Measurements from ENCODE around the gene PKM.

PKM gene

DNA sequence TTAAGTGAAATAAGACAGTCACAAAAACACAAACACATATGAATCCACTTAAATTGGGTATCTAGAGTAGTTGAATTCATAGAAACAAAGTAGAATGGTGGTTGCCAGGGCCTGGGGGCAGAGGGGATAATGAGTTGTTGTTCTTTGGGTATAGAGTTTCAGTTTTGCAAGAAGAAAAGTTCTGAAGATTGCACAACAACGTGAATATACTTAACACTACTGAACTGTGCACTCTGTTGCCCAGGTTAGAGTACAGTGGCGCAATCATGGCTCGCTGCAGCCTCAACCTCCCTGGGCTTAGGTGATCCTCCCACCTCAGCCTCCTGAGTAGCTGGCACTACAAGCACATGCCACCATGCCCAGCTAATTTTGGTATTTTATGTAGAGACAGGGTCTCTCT, 48.3 kb downstream of the PKM start:
- Histone ChIP-seq H3K27me3 (ENCODE audit: insufficient read depth, low read length) (peaks cover 25% of the 10 kb centered on the region), H3K9me3 (ENCODE audit: insufficient read depth, low read depth, low read length) (no peaks in the 10 kb centered on the region), H3K4me1 (ENCODE audit: insufficient read depth, low read length) (no peaks in the 10 kb centered on the region), H3K9ac (ENCODE audit: low read depth, low read length) (no peak overlapping the region), H3K36me3 (ENCODE audit: insufficient read depth, low read depth, low read length) (no peaks in the 10 kb centered on the region), H3K4me3 (ENCODE audit: low read length) (no peak overlapping the region), H3K27ac (ENCODE audit: low read length) (no peak overlapping the region)

DNA sequence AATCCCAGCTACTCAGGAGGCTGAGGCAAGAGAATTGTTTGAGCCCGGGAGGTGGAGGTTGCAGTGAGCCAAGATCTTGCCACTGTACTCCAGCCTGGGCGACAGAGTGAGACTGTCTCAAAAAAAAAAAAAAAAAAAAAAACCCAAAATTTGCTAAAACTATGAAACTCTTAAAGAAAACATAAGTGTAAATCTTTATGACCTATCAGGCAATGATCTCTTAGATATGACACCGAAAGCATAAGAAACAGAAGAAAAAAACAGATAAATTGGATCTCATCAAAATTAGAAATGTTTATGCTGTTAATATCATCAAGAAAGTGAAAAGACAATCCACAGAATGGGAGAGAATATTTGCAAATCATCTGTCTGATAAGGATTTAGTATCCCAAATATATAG, 48.7 kb downstream of the PKM start:
- no peaks in the 10 kb centered on the region for H3K36me3 ChIP-seq (ENCODE audit: insufficient read depth, low read depth, low read length)
- H3K9me3 ChIP-seq (ENCODE audit: insufficient read depth, low read depth, low read length): no peaks in the 10 kb centered on the region
- no peak overlapping the region for H3K4me3 ChIP-seq (ENCODE audit: low read length)
- H3K27ac ChIP-seq (ENCODE audit: low read length): no peak overlapping the region
- peaks cover 25% of the 10 kb centered on the region for H3K27me3 ChIP-seq (ENCODE audit: insufficient read depth, low read length)
- H3K9ac ChIP-seq (ENCODE audit: low read depth, low read length): no peak overlapping the region
- H3K4me1 ChIP-seq (ENCODE audit: insufficient read depth, low read length): no peaks in the 10 kb centered on the region

DNA sequence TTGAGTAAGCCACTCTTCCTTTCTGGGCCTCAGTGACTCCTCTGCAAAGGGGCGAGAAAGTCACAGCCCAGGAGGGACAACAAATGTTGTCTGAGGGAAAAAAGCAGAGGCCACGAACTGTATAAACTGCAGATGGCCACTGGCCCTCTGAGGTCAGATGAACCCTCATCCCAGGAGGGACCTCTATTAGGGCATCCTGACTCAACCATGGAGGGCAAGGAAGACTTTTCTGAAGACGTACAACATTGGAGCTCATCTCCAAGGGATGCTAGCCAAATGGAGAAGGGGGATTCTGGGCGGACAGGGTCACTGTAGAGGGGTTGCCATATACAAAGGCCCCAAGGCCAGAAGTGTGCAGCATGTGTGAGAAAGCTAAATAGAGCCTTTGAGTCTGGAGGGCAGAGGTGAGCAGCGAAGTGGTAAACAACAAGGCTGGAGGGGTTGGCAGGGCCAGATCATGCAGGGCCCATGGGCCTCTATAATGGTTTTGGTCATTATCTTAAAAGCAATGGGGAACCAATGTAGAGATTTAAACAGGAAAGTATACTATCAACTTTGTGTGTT, 50.1 kb downstream of the PKM start:
- no peak overlapping the region for H3K27ac ChIP-seq (ENCODE audit: low read length)
- H3K27me3 ChIP-seq (ENCODE audit: insufficient read depth, low read length): peaks cover 25% of the 10 kb centered on the region
- no peak overlapping the region for H3K9ac ChIP-seq (ENCODE audit: low read depth, low read length)
- H3K4me3 ChIP-seq (ENCODE audit: low read length): no peak overlapping the region
- H3K9me3 ChIP-seq (ENCODE audit: insufficient read depth, low read depth, low read length): no peaks in the 10 kb centered on the region
- H3K4me1 ChIP-seq (ENCODE audit: insufficient read depth, low read length): no peaks in the 10 kb centered on the region
- no peaks in the 10 kb centered on the region for H3K36me3 ChIP-seq (ENCODE audit: insufficient read depth, low read depth, low read length)

DNA sequence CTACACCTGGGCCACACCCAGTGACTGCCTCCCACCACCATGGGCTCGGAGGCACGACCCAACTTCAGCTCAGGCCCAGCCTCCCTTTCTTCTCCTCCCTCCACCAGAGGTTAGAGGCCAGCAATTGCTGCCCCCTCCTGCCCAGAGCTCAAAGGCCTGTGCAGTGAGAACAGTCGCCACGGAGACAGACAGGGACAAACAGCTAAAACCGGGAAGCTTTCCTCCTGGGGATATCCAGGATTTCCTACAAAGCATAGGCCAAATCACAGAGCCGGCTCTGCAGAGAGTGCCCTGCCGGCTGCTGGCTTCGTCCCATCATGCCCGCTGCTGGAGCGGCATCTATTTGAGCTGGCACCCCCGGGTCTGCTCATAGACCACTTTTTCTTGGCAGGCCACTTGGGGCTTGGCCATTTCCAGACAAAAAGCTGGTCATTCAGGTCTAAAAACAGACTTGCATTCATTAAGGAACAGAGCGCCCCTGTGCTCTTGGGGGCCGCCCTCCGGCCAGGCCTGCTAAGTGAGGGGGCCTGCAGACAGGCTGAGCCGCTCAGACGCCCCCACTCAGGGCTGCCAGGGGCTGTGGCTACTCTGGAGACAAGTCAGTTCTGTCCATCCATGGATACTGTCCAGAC, 50.9 kb downstream of the PKM start:
- H3K9ac ChIP-seq (ENCODE audit: low read depth, low read length): no peak overlapping the region
- H3K27ac ChIP-seq (ENCODE audit: low read length): no peak overlapping the region
- peaks cover 20% of the 10 kb centered on the region for H3K27me3 ChIP-seq (ENCODE audit: insufficient read depth, low read length)
- H3K4me3 ChIP-seq (ENCODE audit: low read length): no peak overlapping the region
- H3K4me1 ChIP-seq (ENCODE audit: insufficient read depth, low read length): no peaks in the 10 kb centered on the region
- no peaks in the 10 kb centered on the region for H3K9me3 ChIP-seq (ENCODE audit: insufficient read depth, low read depth, low read length)
- no peaks in the 10 kb centered on the region for H3K36me3 ChIP-seq (ENCODE audit: insufficient read depth, low read depth, low read length)

DNA sequence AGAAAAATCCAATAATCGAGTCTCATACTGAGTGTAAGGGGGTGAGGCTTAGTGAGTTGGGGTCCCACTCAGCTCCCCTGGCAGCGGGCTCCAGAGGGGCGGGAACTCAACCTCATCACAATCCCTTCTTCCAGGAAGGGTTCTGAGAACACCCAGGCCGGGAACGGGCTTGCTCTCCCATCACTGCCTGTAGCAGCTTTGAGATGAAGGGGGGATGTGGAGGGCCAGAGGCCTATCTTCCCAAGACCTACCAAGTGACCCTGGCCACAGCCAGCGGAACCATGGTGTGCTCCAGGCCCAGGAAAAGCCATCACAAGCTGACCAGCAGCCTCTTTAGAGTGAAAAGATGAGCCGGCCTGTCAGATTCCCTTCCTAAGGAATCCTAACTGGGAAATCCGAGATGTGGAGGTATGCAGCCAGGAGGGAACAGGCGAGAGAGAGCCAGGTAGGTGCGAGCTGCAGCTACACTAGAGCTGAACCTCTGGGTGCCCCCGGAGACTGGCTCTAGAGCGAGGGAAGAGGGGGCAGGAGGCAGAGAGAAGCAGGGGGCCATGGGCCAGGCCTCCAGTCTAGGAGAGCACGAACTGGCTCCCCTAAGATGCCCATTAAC, 51.9 kb downstream of the PKM start:
- no peak overlapping the region for H3K9ac ChIP-seq (ENCODE audit: low read depth, low read length)

DNA sequence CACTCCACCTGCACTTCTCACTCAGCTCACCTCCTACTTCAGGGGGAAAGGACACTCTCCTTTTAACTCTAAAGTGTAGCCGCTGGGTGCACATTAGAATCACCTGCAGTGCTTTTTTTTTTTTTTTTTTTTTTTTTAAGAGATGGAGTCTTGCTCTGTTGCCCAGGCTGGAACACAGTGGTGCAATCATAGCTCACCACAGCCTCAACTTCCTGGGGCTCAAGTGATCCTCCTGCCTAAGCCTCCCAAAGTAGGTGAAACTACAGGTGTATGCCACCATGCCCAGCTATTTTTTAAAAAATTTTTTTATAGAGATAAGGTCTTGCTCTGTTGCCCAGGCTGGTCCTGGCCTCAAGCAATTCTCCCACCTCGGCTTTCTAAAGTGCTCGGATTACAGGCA, 54.2 kb downstream of the PKM start:
- Histone ChIP-seq H3K36me3 (ENCODE audit: insufficient read depth, low read depth, low read length) (no peaks in the 10 kb centered on the region), H3K9me3 (ENCODE audit: insufficient read depth, low read depth, low read length) (no peaks in the 10 kb centered on the region), H3K27ac (ENCODE audit: low read length) (no peak overlapping the region)

More for the DNA sequence above, 51.9 kb downstream of the PKM start:
- no peaks in the 10 kb centered on the region for H3K4me1 ChIP-seq (ENCODE audit: insufficient read depth, low read length)
- no peaks in the 10 kb centered on the region for H3K9me3 ChIP-seq (ENCODE audit: insufficient read depth, low read depth, low read length)
- H3K4me3 ChIP-seq (ENCODE audit: low read length): no peak overlapping the region
- no peak overlapping the region for H3K27ac ChIP-seq (ENCODE audit: low read length)
- H3K27me3 ChIP-seq (ENCODE audit: insufficient read depth, low read length): peaks cover 10% of the 10 kb centered on the region
- H3K36me3 ChIP-seq (ENCODE audit: insufficient read depth, low read depth, low read length): no peaks in the 10 kb centered on the region

DNA sequence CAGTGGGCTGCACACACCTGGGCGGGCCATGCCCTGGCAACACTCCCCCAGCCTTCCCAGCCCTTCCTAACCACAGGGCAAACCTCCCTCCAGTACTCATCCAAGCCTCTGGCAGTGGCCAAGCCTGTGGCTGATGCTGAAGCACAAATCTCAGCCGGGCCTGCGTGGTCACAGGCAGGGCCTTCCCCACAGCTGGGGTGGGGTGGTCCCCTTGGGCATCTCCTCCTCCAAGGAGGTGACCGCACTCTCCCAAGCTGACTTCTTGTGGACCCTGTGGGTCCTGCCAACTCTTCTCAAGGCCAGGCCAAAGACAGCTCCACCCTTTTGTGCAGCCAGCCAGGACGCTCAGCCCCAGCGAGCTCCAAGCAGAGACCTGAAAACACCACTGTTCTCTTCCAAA, 54.8 kb downstream of the PKM start:
- Histone ChIP-seq H3K4me3 (ENCODE audit: low read length) (no peak overlapping the region), H3K9ac (ENCODE audit: low read depth, low read length) (no peak overlapping the region), H3K27me3 (ENCODE audit: insufficient read depth, low read length) (no peaks in the 10 kb centered on the region), H3K27ac (ENCODE audit: low read length) (no peak overlapping the region), H3K36me3 (ENCODE audit: insufficient read depth, low read depth, low read length) (no peaks in the 10 kb centered on the region), H3K9me3 (ENCODE audit: insufficient read depth, low read depth, low read length) (no peaks in the 10 kb centered on the region), H3K4me1 (ENCODE audit: insufficient read depth, low read length) (no peaks in the 10 kb centered on the region)

More for the DNA sequence above, 54.2 kb downstream of the PKM start:
- Histone ChIP-seq H3K27me3 (ENCODE audit: insufficient read depth, low read length) (no peaks in the 10 kb centered on the region), H3K4me3 (ENCODE audit: low read length) (no peak overlapping the region), H3K9ac (ENCODE audit: low read depth, low read length) (no peak overlapping the region), H3K4me1 (ENCODE audit: insufficient read depth, low read length) (no peaks in the 10 kb centered on the region)

DNA sequence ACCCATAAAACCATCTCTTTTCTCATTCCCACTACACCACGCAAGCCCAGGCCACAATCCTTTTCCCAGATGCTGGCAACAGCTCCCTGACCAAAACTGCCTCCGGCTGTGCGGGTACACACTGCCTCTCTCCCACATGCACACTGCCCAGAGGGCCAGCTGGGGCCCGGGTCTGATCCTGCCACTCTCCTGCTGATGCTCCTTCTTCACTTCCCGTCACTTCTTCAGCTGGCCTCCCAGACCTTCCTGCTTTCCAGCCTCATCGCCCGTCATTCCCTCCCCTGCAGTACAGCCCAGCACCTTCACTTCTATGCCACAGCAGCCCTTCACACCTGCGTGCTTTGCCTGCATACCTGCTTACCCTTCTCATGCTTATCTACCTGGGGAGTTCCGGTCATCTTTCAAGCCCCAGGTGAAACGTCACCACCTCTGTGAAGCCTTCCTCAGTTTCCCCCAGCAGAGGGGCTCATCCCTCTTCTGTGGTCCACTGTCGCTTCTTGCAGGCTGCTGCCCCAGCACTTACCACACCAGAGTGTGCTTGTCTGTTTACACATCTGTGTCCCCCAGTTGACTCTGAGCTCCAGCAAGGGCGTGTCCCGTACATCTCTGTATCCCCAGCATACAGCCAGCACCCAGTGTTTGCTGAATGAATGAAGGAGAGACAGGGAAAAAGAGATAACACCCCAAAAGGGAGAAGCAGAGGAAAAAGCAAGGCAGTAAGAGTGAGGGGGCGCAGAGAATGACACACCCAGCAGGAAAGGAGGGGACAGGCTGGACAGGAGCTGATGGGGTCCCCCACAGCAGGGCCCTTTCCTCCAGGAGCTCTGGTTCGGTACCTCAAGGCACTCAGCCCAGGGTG, 55.6 kb downstream of the PKM start:
- Histone ChIP-seq H3K27ac (ENCODE audit: low read length) (no peak overlapping the region), H3K27me3 (ENCODE audit: insufficient read depth, low read length) (no peaks in the 10 kb centered on the region), H3K9ac (ENCODE audit: low read depth, low read length) (no peak overlapping the region), H3K36me3 (ENCODE audit: insufficient read depth, low read depth, low read length) (no peaks in the 10 kb centered on the region), H3K4me1 (ENCODE audit: insufficient read depth, low read length) (no peaks in the 10 kb centered on the region), H3K4me3 (ENCODE audit: low read length) (no peak overlapping the region), H3K9me3 (ENCODE audit: insufficient read depth, low read depth, low read length) (no peaks in the 10 kb centered on the region)

DNA sequence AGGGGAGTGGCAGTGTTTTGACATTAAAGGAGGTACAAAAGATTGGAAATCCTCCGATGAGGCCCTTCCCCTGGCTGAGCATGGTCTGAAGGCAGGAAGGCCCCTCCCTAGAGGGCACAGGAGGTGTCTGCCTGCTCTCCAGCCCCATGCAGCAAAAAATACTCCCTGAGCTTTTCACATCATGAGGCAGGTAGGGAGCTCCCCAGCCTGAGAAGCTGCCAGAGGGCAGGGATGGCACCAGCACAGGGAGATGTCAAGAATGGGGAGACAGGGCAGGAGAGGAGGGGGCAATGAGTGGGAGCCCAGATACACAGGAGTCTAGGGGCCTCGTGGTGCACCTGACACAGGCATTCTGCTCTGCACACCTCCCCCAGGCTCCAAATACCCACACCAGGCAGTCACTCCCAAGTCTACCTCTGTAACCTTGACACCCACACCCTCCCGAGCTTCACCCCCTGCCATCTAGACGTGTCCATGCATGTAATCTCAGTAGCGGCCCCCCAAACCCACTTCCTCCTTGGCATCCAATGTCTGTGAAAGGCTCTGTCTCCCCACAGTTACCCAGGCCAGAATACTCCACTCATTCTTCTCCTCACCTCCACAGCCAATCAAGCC, 56.3 kb downstream of the PKM start:
- Histone ChIP-seq H3K27ac (ENCODE audit: low read length) (no peak overlapping the region), H3K4me3 (ENCODE audit: low read length) (no peak overlapping the region), H3K27me3 (ENCODE audit: insufficient read depth, low read length) (no peaks in the 10 kb centered on the region), H3K9me3 (ENCODE audit: insufficient read depth, low read depth, low read length) (no peaks in the 10 kb centered on the region), H3K36me3 (ENCODE audit: insufficient read depth, low read depth, low read length) (no peaks in the 10 kb centered on the region), H3K4me1 (ENCODE audit: insufficient read depth, low read length) (no peaks in the 10 kb centered on the region), H3K9ac (ENCODE audit: low read depth, low read length) (no peak overlapping the region)

DNA sequence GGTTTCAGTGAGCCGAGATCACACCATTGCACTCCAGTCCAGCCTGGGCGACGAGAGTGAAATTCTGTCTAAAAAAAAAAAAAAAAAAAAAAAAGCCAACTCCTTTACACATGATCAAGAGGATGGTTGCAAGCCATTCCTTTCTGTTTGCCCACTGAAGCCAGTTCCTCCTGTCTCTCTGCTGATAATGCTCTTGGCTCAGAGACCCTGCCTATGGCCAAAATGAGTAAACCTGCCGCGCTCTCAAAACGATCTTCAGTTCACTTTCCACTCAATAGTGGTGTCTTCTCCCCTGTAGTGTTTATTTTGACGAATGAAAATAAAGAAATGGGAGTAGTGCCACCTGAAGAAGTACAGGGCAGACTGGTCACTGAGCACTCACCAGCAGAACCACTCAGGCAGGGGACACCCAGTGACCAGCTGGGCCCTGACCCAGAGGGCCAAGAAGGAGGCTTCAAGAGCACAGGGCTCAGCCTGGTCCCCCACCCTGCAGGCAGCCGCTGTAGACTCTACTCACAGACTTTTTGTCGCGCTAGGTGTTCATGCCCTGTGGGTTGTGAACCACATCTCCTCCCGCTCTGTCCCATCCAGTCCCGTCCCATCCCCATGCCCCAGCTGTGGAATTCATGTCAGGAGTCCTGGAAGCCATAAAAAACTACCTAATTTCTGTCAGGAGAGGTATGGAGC, 57.0 kb downstream of the PKM start:
- Histone ChIP-seq H3K9ac (ENCODE audit: low read depth, low read length) (no peak overlapping the region), H3K4me3 (ENCODE audit: low read length) (no peak overlapping the region), H3K27me3 (ENCODE audit: insufficient read depth, low read length) (no peaks in the 10 kb centered on the region), H3K27ac (ENCODE audit: low read length) (no peak overlapping the region), H3K9me3 (ENCODE audit: insufficient read depth, low read depth, low read length) (no peaks in the 10 kb centered on the region), H3K36me3 (ENCODE audit: insufficient read depth, low read depth, low read length) (no peaks in the 10 kb centered on the region), H3K4me1 (ENCODE audit: insufficient read depth, low read length) (no peaks in the 10 kb centered on the region)

DNA sequence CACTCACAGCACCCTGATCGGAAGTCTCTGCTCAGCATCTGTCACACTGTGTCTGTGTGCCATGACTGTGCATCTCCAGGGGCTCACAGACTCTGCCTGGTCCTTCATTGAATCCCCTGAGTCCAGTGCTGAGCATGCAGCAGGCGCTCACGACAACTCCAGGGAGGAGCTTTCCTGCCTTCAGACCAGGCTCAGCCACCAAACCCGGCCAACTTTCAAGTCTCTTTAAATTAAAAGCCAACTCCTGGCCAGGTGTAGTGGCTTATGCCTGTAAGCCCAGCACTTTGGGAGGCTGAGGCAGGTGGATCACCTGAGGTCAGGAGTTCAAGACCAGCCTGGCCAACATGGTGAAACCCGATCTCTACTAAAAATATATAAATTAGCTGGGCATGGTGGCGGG, 57.6 kb downstream of the PKM start:
- Histone ChIP-seq H3K4me3 (ENCODE audit: low read length) (no peak overlapping the region), H3K4me1 (ENCODE audit: insufficient read depth, low read length) (no peaks in the 10 kb centered on the region), H3K27ac (ENCODE audit: low read length) (no peak overlapping the region), H3K9me3 (ENCODE audit: insufficient read depth, low read depth, low read length) (no peaks in the 10 kb centered on the region), H3K27me3 (ENCODE audit: insufficient read depth, low read length) (no peaks in the 10 kb centered on the region), H3K9ac (ENCODE audit: low read depth, low read length) (no peak overlapping the region), H3K36me3 (ENCODE audit: insufficient read depth, low read depth, low read length) (no peaks in the 10 kb centered on the region)

Measured in iPS-20b (cell line).